NCI-H460 (cell line): ENCODE results near the gene STARD4. TPM values are rescaled to one million over a fixed set of nuclear protein-coding genes. Genes with fewer than 3 reads are reported as not detected.

Experiments
- DNase-seq: peaks from one replicate; pipeline ENCODE4 v3.0.0-alpha.2; 2016; ENCODE audit warnings: low read depth; ENCODE audit errors: extremely low read depth
- total RNA-seq: library from RNA; depleted of rRNA; stranded (reverse); fragments of >200 nt; shearing (Covaris generic); gene quantifications from 2 replicates; pipeline ENCODE4 v1.2.3, GENCODE V29; 2014; rRNA removed

STARD4 gene
- total RNA-seq, 1 experiment from 2014 or later: 142 TPM

DNA sequence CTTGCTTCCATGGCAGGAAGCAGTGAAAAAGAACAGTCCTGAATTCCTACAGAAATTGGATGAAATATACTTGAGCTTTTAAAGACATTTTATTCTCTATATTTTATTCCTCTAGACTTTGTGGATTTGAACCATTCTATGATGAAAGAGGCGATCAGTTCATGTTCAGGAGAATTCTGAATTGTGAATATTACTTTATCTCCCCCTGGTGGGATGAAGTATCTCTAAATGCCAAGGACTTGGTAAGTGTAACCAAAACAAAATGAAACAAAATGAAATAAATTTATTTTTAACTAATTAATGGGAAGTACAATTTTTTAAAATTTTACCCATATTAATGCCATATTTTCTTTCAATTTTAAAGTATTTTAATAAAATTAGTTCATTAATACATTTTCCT, 34.1 kb downstream of the STARD4 start:
- no peak for DNase-seq

DNA sequence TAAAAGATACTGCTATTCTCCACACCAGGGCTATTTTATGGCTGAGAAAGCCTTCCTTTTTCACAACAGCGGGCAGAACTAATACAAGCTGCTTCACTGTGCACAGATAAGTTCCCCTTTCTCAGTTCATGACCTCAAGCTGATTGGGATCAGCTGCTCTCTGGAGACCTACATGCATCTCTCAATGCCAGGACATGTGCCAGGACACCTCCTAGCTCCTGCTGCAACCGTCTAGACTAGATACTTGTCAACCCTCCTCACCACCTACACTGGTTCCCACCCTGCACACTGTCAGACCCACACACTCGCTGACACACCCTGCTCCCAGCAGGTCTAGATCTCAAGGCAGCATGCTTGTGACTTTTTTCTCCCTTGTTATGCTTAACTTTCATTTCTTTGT, 39.8 kb downstream of the STARD4 start:
- no peak for DNase-seq

DNA sequence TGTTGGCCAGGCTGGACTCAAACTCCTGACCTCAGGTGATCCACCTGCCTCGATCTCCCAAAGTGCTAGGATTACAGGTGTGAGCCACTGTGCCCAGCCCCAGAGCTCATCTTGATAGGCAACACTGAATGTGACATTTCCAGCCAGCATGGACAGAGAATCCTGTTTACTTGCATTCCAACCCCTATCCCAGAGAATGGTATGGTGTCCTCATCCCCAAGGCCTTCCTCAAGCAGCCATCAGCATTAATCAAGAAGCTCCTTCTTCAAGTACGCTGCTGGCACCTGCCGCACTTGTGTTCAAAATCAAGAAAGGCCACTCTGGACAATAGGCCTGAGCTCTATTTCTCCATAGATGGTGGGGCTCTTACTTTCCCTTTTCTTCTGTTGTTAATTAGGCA, 40.2 kb downstream of the STARD4 start:
- no peak for DNase-seq

DNA sequence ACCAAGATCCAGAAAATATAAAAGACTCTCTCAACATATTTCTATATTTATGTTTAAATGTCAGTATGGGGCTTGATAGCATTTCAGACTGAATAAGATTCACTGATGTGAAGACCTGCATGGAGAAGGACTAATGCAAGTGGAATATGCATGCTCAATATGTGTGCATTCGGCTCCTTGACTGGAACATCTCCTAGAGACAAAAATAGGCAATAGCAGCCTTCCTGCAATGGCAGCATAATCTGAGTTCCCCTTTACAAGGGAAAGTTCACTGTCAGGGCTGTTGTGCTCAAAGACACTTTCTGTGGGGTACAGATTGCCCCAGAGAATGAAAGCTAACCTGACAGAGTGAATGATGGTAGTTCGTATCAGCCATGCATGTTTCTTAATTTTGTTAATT, 42.4 kb downstream of the STARD4 start:
- DNase-seq: no peak

DNA sequence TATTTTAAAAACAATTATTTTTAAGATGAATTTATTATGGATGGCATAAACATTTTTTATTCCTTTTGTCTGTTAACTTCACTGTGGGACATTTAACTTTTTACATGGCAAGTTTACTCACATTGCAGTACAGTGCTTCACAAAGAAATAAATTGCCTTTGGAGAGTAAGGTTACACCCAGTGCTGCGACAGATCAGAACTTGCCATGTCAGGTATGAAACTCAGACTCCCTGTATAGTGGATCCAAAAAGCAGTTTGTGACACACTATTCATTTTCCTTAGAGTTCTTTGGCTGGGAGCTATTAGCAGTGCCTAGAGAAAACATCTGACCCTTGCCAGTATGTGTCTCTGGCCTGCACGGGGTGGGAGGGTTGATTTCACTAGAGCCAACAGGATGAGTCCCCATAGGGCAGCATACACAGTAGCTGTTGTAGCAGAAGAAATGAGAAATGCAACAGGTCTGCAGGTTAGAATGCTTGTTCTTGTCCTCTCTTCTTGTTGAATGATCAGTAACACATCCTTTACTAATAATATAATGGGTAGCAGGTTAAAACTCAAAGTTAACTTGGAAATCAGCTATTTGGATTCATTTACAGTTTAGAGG, 42.9 kb downstream of the STARD4 start:
- no peak for DNase-seq

DNA sequence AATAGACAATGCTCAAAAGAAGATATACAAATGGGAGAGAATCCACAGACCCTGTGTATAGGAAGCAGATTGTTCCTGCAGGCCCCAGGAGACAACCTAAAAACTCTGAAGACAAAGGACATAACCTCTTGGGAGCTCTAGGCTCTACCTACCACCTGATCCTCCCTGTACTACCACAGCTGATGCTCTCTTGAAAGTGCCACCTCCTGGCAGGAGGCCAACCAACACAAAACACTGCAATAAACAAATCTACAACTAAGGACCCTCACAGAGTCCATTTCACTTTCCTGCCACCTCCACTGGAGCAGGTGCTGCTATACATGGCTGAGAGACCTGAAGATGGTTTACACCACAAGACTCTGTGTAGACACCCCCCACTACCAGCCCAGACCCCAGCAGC, 49.0 kb downstream of the STARD4 start:
- DNase-seq: no peak

DNA sequence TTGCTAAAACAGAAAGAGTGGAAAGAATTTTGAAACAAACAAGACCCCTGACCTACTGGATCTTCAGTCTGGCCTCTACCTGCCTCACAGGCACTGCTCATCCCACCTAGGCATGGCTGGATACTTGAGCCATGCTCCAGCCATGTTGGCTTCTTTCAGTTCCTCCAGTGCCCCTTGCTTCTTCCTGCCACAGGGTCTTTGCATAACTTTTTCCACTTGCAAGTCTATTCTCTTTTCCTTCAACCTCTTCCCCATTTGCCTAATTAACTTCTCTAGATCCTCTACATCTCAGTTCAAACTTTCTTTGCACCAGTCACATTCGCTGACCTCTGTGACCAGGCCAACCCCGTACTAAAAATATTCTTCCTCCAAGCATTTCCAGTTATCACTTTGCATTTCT, 50.4 kb downstream of the STARD4 start:
- DNase-seq: no peak

DNA sequence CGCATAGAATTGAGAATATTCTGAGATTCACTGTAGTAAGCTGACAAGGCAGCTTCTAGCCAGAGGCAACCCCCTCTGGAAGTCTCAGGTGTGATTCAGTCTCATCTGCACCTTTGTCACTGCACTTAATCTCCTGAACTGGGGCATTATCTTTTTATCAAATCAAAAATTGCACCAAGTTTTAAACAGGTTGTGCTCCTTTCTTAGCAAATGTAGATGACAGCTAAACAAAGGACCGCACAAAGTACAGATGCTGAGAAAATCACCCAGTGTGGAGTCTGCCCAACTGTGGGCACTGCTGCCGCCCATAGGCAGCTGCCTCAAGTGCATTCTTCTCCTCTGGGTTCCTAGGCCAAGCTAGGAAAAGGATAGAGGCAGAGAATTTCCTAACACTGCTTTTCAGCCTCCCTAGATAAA, 51.1 kb downstream of the STARD4 start:
- DNase-seq: peak; percentile 26

DNA sequence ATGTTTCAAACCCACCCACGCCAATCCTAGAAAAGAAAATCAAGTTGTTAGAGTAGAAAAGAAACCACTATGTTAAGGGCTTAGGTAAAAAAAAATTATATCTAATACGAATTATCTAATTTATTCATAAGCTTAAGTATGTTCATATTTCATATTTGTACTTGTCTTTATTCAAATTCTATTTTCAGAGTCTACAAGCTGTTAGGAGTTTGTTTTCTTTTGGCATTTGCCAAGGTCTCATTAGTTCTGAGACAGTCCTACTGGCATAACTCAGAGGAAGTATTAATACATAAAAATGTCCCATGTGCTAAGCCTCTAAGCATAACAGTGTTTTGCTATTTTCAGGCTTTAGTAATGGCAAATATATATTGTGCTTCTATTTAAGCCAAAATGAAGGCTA, 57.6 kb downstream of the STARD4 start:
- no peak for DNase-seq

DNA sequence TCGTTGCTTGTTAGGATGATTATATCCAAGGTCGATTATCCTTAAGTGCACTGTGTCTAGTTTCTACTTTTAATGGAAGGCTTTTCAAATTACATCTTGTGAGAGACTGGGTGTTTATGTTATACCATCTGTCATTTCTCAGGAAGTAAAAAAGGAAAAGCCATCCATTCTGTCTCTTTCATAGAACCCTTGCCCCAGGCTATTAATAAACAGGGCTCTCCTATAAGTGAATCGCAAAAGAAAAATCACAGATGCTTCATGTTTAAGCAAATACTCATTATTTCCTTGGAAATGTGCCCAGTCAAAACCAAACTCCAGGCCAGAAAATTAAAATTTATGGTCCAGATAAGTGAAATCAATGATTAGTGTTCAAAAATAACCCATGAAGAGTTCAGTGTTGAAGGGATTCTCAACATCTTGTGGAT, 58.1 kb downstream of the STARD4 start:
- DNase-seq: no peak

DNA sequence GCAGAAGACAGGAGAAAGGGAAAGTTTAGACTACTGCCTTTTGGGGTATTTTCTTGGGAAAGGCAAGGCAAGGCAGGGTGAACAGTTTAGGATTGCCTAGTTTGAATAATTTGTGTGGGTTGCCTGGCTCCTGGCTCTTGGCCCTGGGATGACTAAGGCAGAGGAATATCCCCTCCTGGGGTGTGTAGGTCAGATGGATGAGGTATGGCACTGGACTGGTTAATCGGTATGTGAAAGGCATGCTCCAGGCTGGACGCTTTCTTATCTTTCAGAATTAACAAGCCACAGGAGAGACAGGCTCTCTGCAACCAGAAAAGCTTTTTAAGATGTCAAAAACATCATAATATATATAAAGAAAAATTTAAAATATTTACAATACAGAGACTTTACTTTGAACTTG, 58.6 kb downstream of the STARD4 start:
- DNase-seq: no peak

DNA sequence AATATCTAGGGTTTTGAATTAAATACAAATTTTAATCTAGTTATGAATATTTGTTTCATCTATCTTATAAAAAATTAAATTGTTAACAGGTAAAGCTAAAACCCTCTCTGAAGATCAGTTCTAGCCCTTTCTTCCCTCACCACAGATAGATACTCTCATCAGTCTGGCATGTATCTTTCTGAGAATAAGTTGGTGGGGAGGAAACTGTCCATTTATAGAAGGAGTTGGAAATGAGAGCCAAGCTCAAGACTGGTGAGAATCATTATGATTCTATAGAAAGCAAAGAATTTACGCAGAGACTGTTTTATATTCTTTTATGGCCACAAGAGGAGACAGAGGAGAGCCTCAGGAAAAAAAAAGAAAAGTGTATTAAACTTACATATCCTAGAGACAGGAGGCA, 59.0 kb downstream of the STARD4 start:
- DNase-seq: no peak

DNA sequence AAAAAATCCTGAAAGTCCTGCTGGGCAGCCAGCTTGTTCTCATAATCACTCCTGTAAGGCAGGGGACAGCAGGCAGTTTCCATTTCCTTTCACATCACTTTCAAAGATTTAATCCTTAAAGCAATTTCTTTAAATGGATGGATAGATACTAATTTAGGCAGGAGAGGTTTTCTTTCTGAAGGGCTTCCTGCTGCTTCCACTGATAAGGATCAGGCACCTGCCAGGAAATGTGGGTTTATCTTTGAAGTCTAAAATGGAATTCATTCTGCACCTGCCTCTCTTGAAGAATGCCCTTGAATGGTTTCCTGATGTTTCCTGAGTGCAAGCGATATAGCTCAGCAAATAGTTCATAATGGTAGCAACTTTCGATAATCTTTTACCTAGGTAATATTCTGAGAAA, 64.5 kb downstream of the STARD4 start:
- DNase-seq: no peak

DNA sequence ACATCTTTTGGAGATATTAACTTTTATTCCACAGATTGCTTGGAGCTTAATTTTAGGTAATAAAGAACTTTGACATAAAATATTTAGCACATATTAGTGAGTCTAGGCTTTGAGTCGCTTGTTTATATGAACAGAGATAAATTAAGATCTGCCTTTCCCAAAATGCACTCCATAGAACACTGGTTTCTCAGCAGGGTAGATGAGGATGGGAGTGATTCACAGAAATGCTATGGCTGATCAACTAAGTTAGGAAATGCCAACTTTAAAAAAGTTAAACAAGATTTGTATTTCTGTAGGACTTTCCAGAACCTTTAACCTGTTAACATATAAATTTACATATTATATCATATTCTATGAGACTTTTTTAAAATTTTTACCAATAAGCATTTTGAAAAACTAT, 65.2 kb downstream of the STARD4 start:
- no peak for DNase-seq

Other genes with a start within 250 kb of the STARD4 start
- 19.0 and 23.0 TPM in 2 replicates for gene NREP, start 244.7 kb upstream of the STARD4 start, total RNA-seq